ENCODE results near the gene CHP1.
A peak's percentile ranks its signal among the peaks of the same experiment; 100 is the strongest.

The CHP1 gene

DNA sequence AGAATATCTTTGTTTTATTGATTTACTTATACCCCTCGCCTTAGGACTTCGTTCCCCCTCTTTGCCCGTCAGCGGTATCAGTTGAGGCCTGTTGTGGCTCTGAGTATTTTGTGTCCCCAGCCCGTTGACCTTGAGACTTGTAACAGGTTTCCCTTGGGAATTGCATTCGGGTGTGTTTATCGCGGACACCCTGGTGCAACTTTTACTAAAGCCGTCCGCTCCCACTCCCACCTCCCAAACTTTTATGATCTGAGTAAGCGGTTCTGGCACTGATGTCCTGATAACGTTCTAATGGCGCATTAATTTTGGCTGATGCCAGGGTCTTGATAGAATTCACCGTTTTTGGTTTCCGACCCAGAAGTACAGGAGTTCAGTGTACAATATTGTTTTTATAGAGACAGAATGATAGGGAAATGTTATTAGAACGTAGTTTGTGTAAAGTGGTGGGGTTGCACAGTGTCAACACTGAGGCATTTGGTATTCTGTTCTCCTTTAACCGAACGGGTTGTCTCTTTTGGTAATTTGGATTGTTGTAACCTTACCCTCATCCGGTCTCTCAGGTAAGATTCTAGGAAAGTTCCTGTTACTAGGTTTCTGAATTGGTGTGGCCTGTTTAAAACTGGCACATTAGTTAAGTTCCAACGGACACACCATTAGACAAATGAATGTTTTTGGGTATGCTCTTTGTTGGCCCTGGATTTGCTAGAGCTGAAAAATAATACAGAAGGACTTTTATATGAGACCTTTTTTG, 53.5 kb downstream of the CHP1 start:
- H3K27me3 ChIP-seq (ENCODE audit: control insufficient read depth in 3 of 3, insufficient read depth in 3 of 3, low read depth in 1 of 3, low read length in 3 of 3), result no peaks in the 10 kb centered on the region
- peak; percentile 4 for DNase-seq (ENCODE audit: low spot score)

DNA sequence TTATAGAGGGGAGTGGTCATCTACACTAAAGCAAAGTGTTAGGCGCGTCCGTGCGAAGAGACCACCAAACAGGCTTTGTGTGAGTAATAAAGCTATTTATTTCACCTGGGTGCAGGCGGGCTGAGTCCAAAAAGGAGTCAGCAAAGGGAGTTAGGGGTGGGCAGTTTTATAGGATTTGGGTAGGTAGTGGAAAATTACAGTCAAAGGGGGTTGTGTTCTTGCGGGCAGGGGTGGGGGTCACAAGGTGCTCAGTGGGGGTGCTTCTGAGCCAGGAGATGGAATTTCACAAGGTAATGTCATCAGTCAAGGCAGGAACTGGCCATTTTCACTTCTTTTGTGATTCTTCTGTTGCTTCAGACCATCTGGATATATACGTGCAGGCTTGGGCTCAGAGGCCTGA, 54.2 kb downstream of the CHP1 start:
- H2BK5ac ChIP-seq (ENCODE audit: low read length), result no peak overlapping the region
- H3K4me2 ChIP-seq (ENCODE audit: insufficient read depth, low read length, poor library complexity, severe bottlenecking), result peak overlapping the region; percentile 40
- no peak overlapping the region for H2BK15ac ChIP-seq (ENCODE audit: low read length)
- DNase-seq (ENCODE audit: low spot score), result no peak
- H3K9me3 ChIP-seq (replicated peaks in 1 of 2; ENCODE audit: control insufficient read depth in 2 of 2, insufficient read depth in 1 of 2, low read depth in 1 of 2, low read length in 2 of 2), result peaks cover 0 to 10% of the 10 kb centered on the region in 2 donors
- no peak overlapping the region for H4K91ac ChIP-seq (ENCODE audit: low read depth, low read length, poor library complexity)
- no CpG with 5 or more reads among the region's 7 CpGs for WGBS, 2 donors (ENCODE audit: extremely low coverage in 2 of 2, insufficient read length in 2 of 2, insufficient replicate concordance in 1 of 2)
- H3K36me3 ChIP-seq (replicated peaks in 1 of 2; ENCODE audit: control insufficient read depth in 2 of 2, insufficient read depth in 2 of 2, low read length in 2 of 2), result peaks cover 11 to 53% of the 10 kb centered on the region in 2 donors
- H2AK5ac ChIP-seq (ENCODE audit: low read depth, low read length), result no peak overlapping the region
- H3K4ac ChIP-seq (ENCODE audit: low read length), result no peak overlapping the region
- no peak overlapping the region for H3K14ac ChIP-seq (ENCODE audit: low read length)
- H3K4me3 ChIP-seq (ENCODE audit: low read length in 2 of 2), result peak overlapping the region; percentile 82 to 94
- H3K23ac ChIP-seq (ENCODE audit: low read depth, low read length, poor library complexity), result no peak overlapping the region
- H3K79me1 ChIP-seq (ENCODE audit: low read depth, low read length), result peaks cover 2% of the 10 kb centered on the region
- H3K9ac ChIP-seq (ENCODE audit: low read depth, low read length, poor library complexity), result no peak overlapping the region
- H2BK12ac ChIP-seq (ENCODE audit: low read length), result no peak overlapping the region
- no peak overlapping the region for H2AFZ ChIP-seq (ENCODE audit: low read length)
- no peak overlapping the region for H3K27ac ChIP-seq (replicated peaks; ENCODE audit: low read length)
- no peak overlapping the region for H2BK120ac ChIP-seq (ENCODE audit: low read depth, low read length)
- peaks cover 2 to 7% of the 10 kb centered on the region in 2 donors for H3K4me1 ChIP-seq (ENCODE audit: control insufficient read depth in 2 of 2, insufficient read depth in 1 of 2, low read depth in 1 of 2, low read length in 2 of 2)
- H4K8ac ChIP-seq (ENCODE audit: low read depth, low read length), result no peak overlapping the region
- H3K18ac ChIP-seq (ENCODE audit: low read length), result no peak overlapping the region
- no peaks in the 10 kb centered on the region for H3K27me3 ChIP-seq (ENCODE audit: control insufficient read depth in 3 of 3, insufficient read depth in 3 of 3, low read depth in 1 of 3, low read length in 3 of 3)

More for the DNA sequence above, 53.5 kb downstream of the CHP1 start:
- no peak overlapping the region for H3K14ac ChIP-seq (ENCODE audit: low read length)
- H3K79me1 ChIP-seq (ENCODE audit: low read depth, low read length), result peaks cover 2% of the 10 kb centered on the region
- peak overlapping the region; percentile 98 for H3K23ac ChIP-seq (ENCODE audit: low read depth, low read length, poor library complexity)
- H3K36me3 ChIP-seq (replicated peaks in 1 of 2; ENCODE audit: control insufficient read depth in 2 of 2, insufficient read depth in 2 of 2, low read length in 2 of 2), result peaks cover 12 to 54% of the 10 kb centered on the region in 2 donors
- no peak overlapping the region for H3K9ac ChIP-seq (ENCODE audit: low read depth, low read length, poor library complexity)
- H3K9me3 ChIP-seq (replicated peaks in 1 of 2; ENCODE audit: control insufficient read depth in 2 of 2, insufficient read depth in 1 of 2, low read depth in 1 of 2, low read length in 2 of 2), result peaks cover 0 to 10% of the 10 kb centered on the region in 2 donors
- H2BK5ac ChIP-seq (ENCODE audit: low read length), result peak overlapping the region; percentile 85
- H4K8ac ChIP-seq (ENCODE audit: low read depth, low read length), result no peak overlapping the region
- peak overlapping the region; percentile 100 for H3K18ac ChIP-seq (ENCODE audit: low read length)
- H2BK12ac ChIP-seq (ENCODE audit: low read length), result no peak overlapping the region
- no CpG with 5 or more reads among the region's 20 CpGs for WGBS, 2 donors (ENCODE audit: extremely low coverage in 2 of 2, insufficient read length in 2 of 2, insufficient replicate concordance in 1 of 2)
- H2BK15ac ChIP-seq (ENCODE audit: low read length), result no peak overlapping the region
- no peak overlapping the region for H2AK5ac ChIP-seq (ENCODE audit: low read depth, low read length)
- H3K4me2 ChIP-seq (ENCODE audit: insufficient read depth, low read length, poor library complexity, severe bottlenecking), result peak overlapping the region; percentile 79
- H3K4me3 ChIP-seq (ENCODE audit: low read length in 2 of 2), result peak overlapping the region; percentile 82 to 94
- H3K27ac ChIP-seq (replicated peaks; ENCODE audit: low read length), result peak overlapping the region; percentile 78
- peaks cover 2 to 7% of the 10 kb centered on the region in 2 donors for H3K4me1 ChIP-seq (ENCODE audit: control insufficient read depth in 2 of 2, insufficient read depth in 1 of 2, low read depth in 1 of 2, low read length in 2 of 2)
- H2BK120ac ChIP-seq (ENCODE audit: low read depth, low read length), result no peak overlapping the region
- no peak overlapping the region for H3K4ac ChIP-seq (ENCODE audit: low read length)
- peak overlapping the region; percentile 88 for H2AFZ ChIP-seq (ENCODE audit: low read length)
- H4K91ac ChIP-seq (ENCODE audit: low read depth, low read length, poor library complexity), result no peak overlapping the region

DNA sequence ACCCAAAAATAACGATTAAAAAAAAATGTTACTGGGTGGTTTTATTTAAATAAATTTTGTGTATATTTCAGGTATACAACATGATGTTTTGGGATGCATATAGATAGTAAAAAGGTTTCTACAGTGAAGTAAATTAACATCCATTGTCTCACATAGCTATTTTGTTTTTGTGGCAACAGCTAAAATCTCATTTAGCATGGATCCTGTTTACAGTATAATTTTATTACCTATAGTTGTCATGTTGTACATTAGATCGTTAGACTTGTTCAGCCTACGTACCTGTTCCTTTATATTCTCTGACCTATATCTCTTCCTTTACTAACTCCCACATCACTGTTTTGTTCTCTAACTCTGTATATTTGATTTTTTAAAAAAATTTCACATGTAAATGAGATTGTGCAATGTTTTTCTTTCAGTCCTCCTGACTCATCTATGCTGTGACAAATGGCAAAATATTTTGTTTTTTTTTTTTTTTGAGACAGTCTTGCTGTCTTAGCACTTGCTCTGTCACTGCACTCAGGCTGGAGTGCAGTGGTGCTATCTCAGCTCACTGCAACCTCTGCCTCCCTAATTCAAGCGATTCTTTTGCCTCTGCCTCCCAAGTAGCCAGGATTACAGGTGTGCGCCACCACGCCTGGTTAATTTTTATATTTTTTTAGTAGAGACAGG, 55.7 kb downstream of the CHP1 start:
- no peak overlapping the region for H3K9ac ChIP-seq (ENCODE audit: low read depth, low read length, poor library complexity)
- no peak overlapping the region for H3K4me3 ChIP-seq (ENCODE audit: low read length in 2 of 2)
- H3K4ac ChIP-seq (ENCODE audit: low read length), result no peak overlapping the region
- no peak overlapping the region for H2BK12ac ChIP-seq (ENCODE audit: low read length)
- no peak overlapping the region for H2BK15ac ChIP-seq (ENCODE audit: low read length)
- peaks cover 14 to 68% of the 10 kb centered on the region in 2 donors for H3K36me3 ChIP-seq (replicated peaks in 1 of 2; ENCODE audit: control insufficient read depth in 2 of 2, insufficient read depth in 2 of 2, low read length in 2 of 2)
- no peak overlapping the region for H3K27ac ChIP-seq (replicated peaks; ENCODE audit: low read length)
- no peak overlapping the region for H2AK5ac ChIP-seq (ENCODE audit: low read depth, low read length)
- DNase-seq (ENCODE audit: low spot score), result no peak
- no peak overlapping the region for H3K18ac ChIP-seq (ENCODE audit: low read length)
- no peak overlapping the region for H3K14ac ChIP-seq (ENCODE audit: low read length)
- no peaks in the 10 kb centered on the region for H3K27me3 ChIP-seq (ENCODE audit: control insufficient read depth in 3 of 3, insufficient read depth in 3 of 3, low read depth in 1 of 3, low read length in 3 of 3)
- H2BK120ac ChIP-seq (ENCODE audit: low read depth, low read length), result no peak overlapping the region
- H4K8ac ChIP-seq (ENCODE audit: low read depth, low read length), result no peak overlapping the region
- H4K91ac ChIP-seq (ENCODE audit: low read depth, low read length, poor library complexity), result no peak overlapping the region
- peaks cover 2 to 7% of the 10 kb centered on the region in 2 donors for H3K4me1 ChIP-seq (ENCODE audit: control insufficient read depth in 2 of 2, insufficient read depth in 1 of 2, low read depth in 1 of 2, low read length in 2 of 2)
- no peak overlapping the region for H2AFZ ChIP-seq (ENCODE audit: low read length)
- H3K23ac ChIP-seq (ENCODE audit: low read depth, low read length, poor library complexity), result no peak overlapping the region
- peaks cover 0 to 10% of the 10 kb centered on the region in 2 donors for H3K9me3 ChIP-seq (replicated peaks in 1 of 2; ENCODE audit: control insufficient read depth in 2 of 2, insufficient read depth in 1 of 2, low read depth in 1 of 2, low read length in 2 of 2)
- peaks cover 2% of the 10 kb centered on the region for H3K79me1 ChIP-seq (ENCODE audit: low read depth, low read length)
- H2BK5ac ChIP-seq (ENCODE audit: low read length), result no peak overlapping the region
- no peak overlapping the region for H3K4me2 ChIP-seq (ENCODE audit: insufficient read depth, low read length, poor library complexity, severe bottlenecking)
- no CpG with 5 or more reads among the region's 6 CpGs for WGBS, 2 donors (ENCODE audit: extremely low coverage in 2 of 2, insufficient read length in 2 of 2, insufficient replicate concordance in 1 of 2)

DNA sequence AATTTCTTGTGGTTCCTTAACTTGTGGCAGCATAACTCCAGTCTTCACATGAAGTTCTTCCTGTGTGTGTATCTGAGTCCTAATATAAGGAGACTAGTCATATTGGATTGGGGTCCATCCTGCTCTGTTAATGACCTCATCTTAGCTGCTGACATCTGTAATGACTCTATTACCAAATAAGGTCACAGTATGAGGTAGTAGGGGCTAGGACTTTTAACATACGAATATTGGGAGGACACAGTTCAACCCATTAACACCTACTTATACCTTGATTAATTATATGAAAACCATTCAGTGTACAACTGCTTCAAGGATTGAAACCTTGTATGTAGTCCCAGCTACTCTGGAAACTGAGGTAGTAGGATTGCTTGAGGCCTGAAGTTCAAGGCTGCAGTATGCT, 57.4 kb downstream of the CHP1 start:
- H3K4me3 ChIP-seq (ENCODE audit: low read length in 2 of 2), result no peak overlapping the region
- H3K27ac ChIP-seq (replicated peaks; ENCODE audit: low read length), result no peak overlapping the region
- peaks cover 14 to 82% of the 10 kb centered on the region in 2 donors for H3K36me3 ChIP-seq (replicated peaks in 1 of 2; ENCODE audit: control insufficient read depth in 2 of 2, insufficient read depth in 2 of 2, low read length in 2 of 2)
- no peak overlapping the region for H2BK12ac ChIP-seq (ENCODE audit: low read length)
- no peak overlapping the region for H3K14ac ChIP-seq (ENCODE audit: low read length)
- no peak for DNase-seq (ENCODE audit: low spot score)
- H3K9ac ChIP-seq (ENCODE audit: low read depth, low read length, poor library complexity), result no peak overlapping the region
- H3K27me3 ChIP-seq (ENCODE audit: control insufficient read depth in 3 of 3, insufficient read depth in 3 of 3, low read depth in 1 of 3, low read length in 3 of 3), result no peaks in the 10 kb centered on the region
- no peak overlapping the region for H3K18ac ChIP-seq (ENCODE audit: low read length)
- H2AK5ac ChIP-seq (ENCODE audit: low read depth, low read length), result no peak overlapping the region
- H3K4me1 ChIP-seq (ENCODE audit: control insufficient read depth in 2 of 2, insufficient read depth in 1 of 2, low read depth in 1 of 2, low read length in 2 of 2), result peaks cover 4 to 7% of the 10 kb centered on the region in 2 donors
- H2BK120ac ChIP-seq (ENCODE audit: low read depth, low read length), result no peak overlapping the region
- H3K4me2 ChIP-seq (ENCODE audit: insufficient read depth, low read length, poor library complexity, severe bottlenecking), result no peak overlapping the region
- no peak overlapping the region for H4K8ac ChIP-seq (ENCODE audit: low read depth, low read length)
- H2BK5ac ChIP-seq (ENCODE audit: low read length), result no peak overlapping the region
- no peak overlapping the region for H3K23ac ChIP-seq (ENCODE audit: low read depth, low read length, poor library complexity)
- no peak overlapping the region for H3K4ac ChIP-seq (ENCODE audit: low read length)
- H3K79me1 ChIP-seq (ENCODE audit: low read depth, low read length), result peaks cover 2% of the 10 kb centered on the region
- H3K9me3 ChIP-seq (replicated peaks in 1 of 2; ENCODE audit: control insufficient read depth in 2 of 2, insufficient read depth in 1 of 2, low read depth in 1 of 2, low read length in 2 of 2), result peaks cover 0 to 10% of the 10 kb centered on the region in 2 donors
- H2AFZ ChIP-seq (ENCODE audit: low read length), result no peak overlapping the region
- H2BK15ac ChIP-seq (ENCODE audit: low read length), result no peak overlapping the region
- WGBS, 2 donors (ENCODE audit: extremely low coverage in 2 of 2, insufficient read length in 2 of 2, insufficient replicate concordance in 1 of 2), result no CpG with 5 or more reads among the region's 1 CpG
- no peak overlapping the region for H4K91ac ChIP-seq (ENCODE audit: low read depth, low read length, poor library complexity)
